Activated naive CD8-positive, alpha-beta T cell treated with anti-CD3 and anti-CD28 coated beads for 36 hours (primary cell): ENCODE data around the gene MYOM3. TPM values are rescaled to one million over a fixed set of nuclear protein-coding genes. Genes with fewer than 3 reads are reported as not detected.
A peak's percentile ranks its signal among the peaks of the same experiment; 100 is the strongest.

ENCODE experiments used
- DNase-seq: peaks from one replicate; pipeline ENCODE4 v3.0.0; 2021
- H3K27ac Mint-ChIP-seq: one replicate; pipeline ENCODE4 v1.8.0; 2022; ENCODE audit warnings: mild to moderate bottlenecking, moderate library complexity, mixed read lengths
- H3K27me3 Mint-ChIP-seq: one replicate; pipeline ENCODE4 v1.8.0; 2022; ENCODE audit warnings: mild to moderate bottlenecking, mixed read lengths
- H3K36me3 Mint-ChIP-seq: one replicate; pipeline ENCODE4 v1.8.0; 2021; ENCODE audit warnings: mild to moderate bottlenecking, mixed read lengths
- H3K4me1 Mint-ChIP-seq: one replicate; pipeline ENCODE4 v1.8.0; 2021; ENCODE audit warnings: mixed read lengths
- H3K4me3 Mint-ChIP-seq: one replicate; pipeline ENCODE4 v1.8.0; 2022; ENCODE audit warnings: mild to moderate bottlenecking, moderate library complexity, mixed read lengths
- H3K9me3 Mint-ChIP-seq: one replicate; pipeline ENCODE4 v1.8.0; 2022; ENCODE audit warnings: mixed read lengths
- total RNA-seq, 2 experiments: library from RNA; stranded (reverse); gene quantifications; one replicate each; pipeline ENCODE4 v1.2.3, GENCODE V29; 2021

The MYOM3 gene
- total RNA-seq, 2 experiments from 2014 or later = not detected

DNA sequence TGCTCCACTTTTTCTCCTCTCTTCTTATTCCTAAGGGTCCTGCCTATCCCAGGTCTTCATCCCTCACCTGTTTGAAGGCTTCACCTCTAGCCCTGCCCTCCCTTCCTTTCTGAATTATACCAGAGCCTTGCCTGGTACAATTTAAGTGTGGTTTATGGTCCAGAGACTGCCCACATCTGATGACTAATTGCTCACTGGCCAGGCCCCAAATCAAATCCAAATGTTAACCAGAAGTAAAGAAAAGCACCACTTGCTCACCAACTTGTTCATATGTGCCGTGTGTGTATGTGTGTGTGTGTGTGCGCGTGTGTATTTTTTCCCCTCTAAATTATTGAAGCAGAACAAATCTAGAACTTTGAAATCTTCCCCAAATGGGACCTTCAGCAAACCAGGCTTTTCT lies 26.4 kb downstream of the MYOM3 start:
- Mint-ChIP-seq H3K4me3 (no peak overlapping the region), H3K27ac (no peak overlapping the region), H3K4me1 (no peaks in the 10 kb centered on the region), H3K36me3 (no peaks in the 10 kb centered on the region), H3K9me3 (no peaks in the 10 kb centered on the region), H3K27me3 (no peaks in the 10 kb centered on the region)
- no peak for DNase-seq

DNA sequence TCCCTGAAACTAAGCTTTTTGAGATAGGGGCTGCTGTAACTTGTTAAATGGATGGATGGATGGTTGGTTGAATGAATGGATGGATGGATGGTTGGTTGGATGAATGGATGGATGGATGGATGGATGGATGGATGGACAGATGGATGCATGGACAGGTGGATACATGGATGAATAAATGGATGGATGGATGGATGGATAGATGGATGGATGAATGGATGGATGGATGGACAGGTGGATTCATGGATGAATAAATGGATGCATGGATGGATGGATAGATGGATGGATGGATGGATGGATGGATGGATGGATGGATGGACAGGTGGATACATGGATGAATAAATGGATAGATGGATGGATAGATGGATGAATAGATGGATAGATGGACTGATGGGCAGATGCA lies 26.9 kb downstream of the MYOM3 start:
- no peak for DNase-seq
- Mint-ChIP-seq H3K4me1 (no peaks in the 10 kb centered on the region), H3K4me3 (no peak overlapping the region), H3K27me3 (no peaks in the 10 kb centered on the region), H3K36me3 (no peaks in the 10 kb centered on the region), H3K27ac (no peak overlapping the region), H3K9me3 (no peaks in the 10 kb centered on the region)

DNA sequence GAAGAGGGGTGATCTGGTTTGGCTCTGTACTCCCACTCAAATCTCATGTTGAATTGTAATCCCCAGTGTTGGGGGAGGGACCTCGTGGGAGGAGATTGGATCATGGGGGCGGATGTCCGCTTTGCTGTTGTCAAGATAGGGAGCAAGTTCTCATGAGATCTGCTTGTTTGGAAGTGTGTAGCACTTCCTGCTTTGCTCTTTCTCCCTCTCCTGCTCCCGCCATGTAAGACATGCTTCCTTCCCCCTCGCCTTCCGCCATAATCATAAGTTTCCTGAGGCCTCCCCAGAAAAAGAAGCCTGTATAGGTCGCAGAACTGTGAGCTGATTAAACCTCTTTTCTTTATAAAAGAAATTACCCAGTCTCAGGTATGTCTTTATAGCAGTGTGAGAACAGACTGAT lies 27.9 kb downstream of the MYOM3 start:
- Mint-ChIP-seq H3K4me3 (no peak overlapping the region), H3K4me1 (no peaks in the 10 kb centered on the region), H3K9me3 (no peaks in the 10 kb centered on the region), H3K27me3 (no peaks in the 10 kb centered on the region), H3K27ac (no peak overlapping the region), H3K36me3 (no peaks in the 10 kb centered on the region)
- DNase-seq = no peak

DNA sequence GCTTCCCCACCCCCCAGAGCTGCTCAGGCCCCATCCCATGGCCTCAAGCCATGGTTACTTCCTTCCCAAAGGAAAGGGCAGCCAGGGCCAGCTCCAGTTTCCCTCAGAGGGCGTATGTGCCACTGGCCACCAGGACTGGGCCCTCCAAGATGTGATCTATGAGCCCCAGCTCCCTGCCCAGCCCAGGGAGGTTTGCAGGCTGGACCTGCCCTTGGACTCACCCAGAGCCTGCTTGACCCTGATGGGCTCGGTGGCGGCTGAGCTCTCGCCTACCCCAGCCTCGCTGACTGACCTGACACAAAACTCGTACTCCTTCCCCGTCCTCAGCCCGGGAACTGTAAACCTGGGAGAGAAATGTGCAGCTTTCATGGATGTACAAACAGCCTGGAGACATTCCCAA lies 29.6 kb downstream of the MYOM3 start:
- Mint-ChIP-seq H3K27me3 (no peaks in the 10 kb centered on the region), H3K27ac (no peak overlapping the region), H3K4me3 (no peak overlapping the region), H3K4me1 (no peaks in the 10 kb centered on the region), H3K36me3 (no peaks in the 10 kb centered on the region), H3K9me3 (no peaks in the 10 kb centered on the region)
- no peak for DNase-seq

DNA sequence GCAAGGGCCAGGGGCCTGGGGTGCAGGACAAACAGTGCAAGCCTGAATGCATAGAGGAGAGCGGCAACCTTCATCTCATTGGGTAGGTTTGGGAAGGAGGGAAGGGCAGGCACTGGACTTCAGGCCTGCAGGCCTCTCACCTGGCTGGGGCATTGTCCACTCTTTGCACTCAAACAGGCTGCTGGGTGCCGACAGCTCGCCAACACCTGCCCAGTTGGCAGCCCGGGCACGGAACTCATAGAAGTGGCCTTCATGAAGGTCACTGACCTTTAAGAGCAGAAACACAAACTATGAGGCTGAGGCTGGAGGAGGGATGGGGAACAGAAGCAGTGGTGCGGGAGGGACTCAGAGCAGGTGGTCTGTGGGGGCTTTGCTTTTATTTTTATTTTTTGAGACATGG lies 30.7 kb downstream of the MYOM3 start:
- no peak for DNase-seq
- H3K27me3 Mint-ChIP-seq = no peaks in the 10 kb centered on the region
- H3K4me3 Mint-ChIP-seq = no peak overlapping the region
- H3K9me3 Mint-ChIP-seq = no peaks in the 10 kb centered on the region
- H3K27ac Mint-ChIP-seq = no peak overlapping the region
- H3K4me1 Mint-ChIP-seq = no peaks in the 10 kb centered on the region
- H3K36me3 Mint-ChIP-seq = no peaks in the 10 kb centered on the region

DNA sequence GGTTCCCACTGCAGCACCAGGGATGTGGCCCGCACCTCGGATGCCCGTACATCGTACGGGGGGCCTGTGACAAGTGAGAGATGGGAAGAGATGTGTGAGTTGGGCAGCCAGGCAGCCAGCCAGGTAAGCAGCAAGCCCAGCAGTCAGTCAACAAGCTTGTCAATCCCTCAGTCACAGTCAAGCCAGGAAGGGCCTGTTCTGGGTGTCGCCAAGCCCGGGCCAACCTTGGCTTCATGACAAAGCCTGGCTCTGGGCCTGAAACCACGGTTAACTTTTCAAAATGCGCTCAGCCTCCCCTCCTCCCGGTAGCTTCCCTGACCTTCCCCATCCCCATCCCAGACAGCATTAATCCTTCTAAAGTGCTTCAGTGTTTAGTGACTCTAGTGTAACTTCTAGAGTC lies 31.8 kb downstream of the MYOM3 start:
- no peak overlapping the region for H3K27ac Mint-ChIP-seq
- DNase-seq = no peak
- H3K9me3 Mint-ChIP-seq = no peaks in the 10 kb centered on the region
- no peaks in the 10 kb centered on the region for H3K27me3 Mint-ChIP-seq
- H3K36me3 Mint-ChIP-seq = no peaks in the 10 kb centered on the region
- no peaks in the 10 kb centered on the region for H3K4me1 Mint-ChIP-seq
- H3K4me3 Mint-ChIP-seq = no peak overlapping the region

DNA sequence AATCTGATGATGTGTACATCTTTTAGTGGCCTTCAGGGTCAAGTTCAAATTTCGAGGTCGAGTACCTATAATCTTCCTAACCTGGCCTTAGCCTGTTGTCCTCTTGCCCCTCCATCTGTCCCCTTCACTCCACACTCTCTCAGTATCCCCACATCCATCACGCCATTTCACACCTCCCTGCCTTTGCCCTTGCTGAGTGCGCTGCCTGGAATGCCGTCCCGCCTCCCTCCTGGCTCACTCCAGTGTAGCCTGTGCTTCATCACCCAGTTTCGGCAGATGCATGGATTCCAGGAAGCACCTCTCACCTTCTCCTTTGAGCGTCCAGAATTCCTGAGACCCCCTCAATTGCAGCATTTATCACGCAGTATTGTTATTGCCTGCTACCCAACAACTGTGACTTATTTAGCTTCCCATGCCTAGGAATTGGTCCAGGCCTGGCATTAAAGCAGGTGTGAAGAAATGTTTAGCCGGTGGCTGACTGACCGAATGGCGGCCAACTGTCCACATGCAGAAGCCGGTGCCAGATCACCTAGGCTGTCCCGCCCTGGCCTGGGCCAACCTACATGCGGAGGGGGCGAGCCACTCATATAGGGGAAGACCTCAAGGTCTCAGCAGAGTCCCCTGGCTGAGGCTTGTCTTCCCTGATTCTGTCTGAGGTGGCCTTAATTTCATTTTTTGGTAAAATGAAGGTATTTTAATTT lies 34.5 kb downstream of the MYOM3 start:
- Mint-ChIP-seq H3K36me3 (no peaks in the 10 kb centered on the region), H3K27me3 (no peaks in the 10 kb centered on the region), H3K4me3 (no peak overlapping the region), H3K9me3 (no peaks in the 10 kb centered on the region), H3K4me1 (no peaks in the 10 kb centered on the region), H3K27ac (no peak overlapping the region)
- no peak for DNase-seq

DNA sequence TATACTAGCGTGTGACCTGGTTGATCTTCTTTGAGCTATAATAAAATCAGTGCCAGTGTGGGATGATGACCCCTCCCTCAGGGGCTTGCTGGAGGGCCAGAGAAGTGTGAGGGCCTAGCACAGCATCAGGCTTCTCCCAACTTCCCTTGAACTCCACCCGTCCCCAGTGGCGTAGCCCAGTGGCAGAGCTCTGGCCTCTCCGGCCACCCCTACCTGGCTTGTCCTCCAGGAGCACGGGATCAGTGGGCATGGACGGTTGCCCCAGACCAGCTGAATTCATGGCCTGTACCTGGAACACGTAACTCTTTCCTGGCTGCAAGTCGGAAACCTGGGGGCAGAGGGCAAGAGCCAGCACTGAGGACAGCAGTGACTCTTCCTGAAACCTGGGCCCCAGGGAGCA lies 36.0 kb downstream of the MYOM3 start:
- H3K9me3 Mint-ChIP-seq = no peaks in the 10 kb centered on the region
- H3K36me3 Mint-ChIP-seq = no peaks in the 10 kb centered on the region
- H3K27me3 Mint-ChIP-seq = peaks cover under 1% of the 10 kb centered on the region
- H3K4me1 Mint-ChIP-seq = peaks cover 2% of the 10 kb centered on the region
- no peak for DNase-seq
- H3K27ac Mint-ChIP-seq = no peak overlapping the region
- no peak overlapping the region for H3K4me3 Mint-ChIP-seq

DNA sequence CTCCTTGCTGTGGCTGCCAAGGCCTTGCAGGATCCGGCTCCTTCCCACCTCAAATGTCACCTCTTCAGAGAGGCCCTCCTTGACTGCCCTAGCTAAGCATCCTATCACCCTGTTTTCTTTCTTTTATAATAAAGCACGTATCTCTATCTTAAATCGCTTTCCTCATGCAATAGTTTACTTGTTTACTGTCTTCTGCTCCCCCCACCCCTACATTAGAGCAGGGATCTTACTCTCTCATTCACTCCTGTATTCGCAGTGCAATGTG lies 36.4 kb downstream of the MYOM3 start:
- Mint-ChIP-seq H3K4me1 (peaks cover 5% of the 10 kb centered on the region), H3K27me3 (peaks cover 5% of the 10 kb centered on the region), H3K27ac (no peak overlapping the region), H3K9me3 (no peaks in the 10 kb centered on the region), H3K36me3 (no peaks in the 10 kb centered on the region), H3K4me3 (no peak overlapping the region)
- DNase-seq = no peak

DNA sequence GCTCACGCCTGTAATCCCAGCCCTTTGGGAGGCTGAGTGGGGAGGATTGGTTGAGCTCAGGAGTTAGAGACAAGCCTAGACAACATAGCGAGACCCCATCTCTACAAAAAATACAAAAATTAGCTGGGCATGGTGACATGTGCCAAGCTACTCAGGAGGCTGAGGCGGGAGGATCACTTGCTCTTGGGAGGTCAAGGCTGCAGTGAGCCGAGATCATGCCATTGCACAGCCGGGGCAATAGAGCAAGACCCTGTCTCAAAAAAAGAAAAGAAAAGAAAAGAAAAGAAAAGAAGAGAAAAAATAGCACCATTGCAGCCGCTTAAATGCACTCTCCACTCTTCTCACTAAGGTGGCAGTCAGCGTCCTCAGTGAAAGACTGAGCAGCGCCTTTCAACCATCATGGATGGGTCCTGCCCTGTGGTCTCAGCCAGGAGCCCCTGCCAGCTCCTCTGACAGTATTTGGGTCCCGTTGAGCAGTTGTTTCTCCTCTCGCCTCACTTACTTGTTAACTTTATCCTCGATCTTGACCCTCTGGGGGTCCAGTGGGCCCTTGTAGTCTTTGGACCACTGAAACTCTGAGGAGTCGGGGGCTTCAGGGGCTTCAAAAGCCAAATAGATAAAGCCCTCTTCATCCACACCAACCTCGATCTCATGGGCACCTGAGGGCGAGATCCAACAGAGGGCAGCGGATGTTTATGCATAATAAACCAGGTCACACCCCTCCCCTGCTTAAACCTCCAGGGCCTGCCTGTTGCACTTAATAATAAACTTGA lies 36.9 kb downstream of the MYOM3 start:
- Mint-ChIP-seq H3K4me1 (peaks cover 5% of the 10 kb centered on the region), H3K9me3 (no peaks in the 10 kb centered on the region), H3K27me3 (peaks cover 5% of the 10 kb centered on the region), H3K4me3 (no peak overlapping the region), H3K27ac (no peak overlapping the region), H3K36me3 (no peaks in the 10 kb centered on the region)
- no peak for DNase-seq

DNA sequence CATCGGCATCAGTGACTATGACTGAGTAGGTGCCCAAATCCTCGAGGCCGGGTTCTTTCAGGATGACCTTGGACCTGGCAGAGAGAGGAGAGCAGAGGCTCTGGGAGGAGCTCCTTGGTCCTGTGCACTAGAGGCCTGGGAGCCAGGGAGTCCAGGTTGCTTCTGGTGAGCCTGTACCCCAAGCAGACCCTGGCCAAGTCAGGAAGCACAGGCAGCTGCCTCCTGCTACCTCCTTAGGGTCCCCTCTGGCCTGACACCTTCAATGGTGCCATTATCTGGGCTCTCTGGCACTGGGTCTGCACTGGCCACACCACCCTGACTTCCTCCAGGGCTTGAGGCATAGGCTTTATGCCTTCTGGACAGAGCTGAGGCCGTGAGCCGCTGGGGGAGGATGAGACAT lies 37.7 kb downstream of the MYOM3 start:
- H3K27me3 Mint-ChIP-seq = peaks cover 5% of the 10 kb centered on the region
- no peaks in the 10 kb centered on the region for H3K36me3 Mint-ChIP-seq
- H3K4me1 Mint-ChIP-seq = peaks cover 5% of the 10 kb centered on the region
- DNase-seq = no peak
- no peaks in the 10 kb centered on the region for H3K9me3 Mint-ChIP-seq
- no peak overlapping the region for H3K27ac Mint-ChIP-seq
- H3K4me3 Mint-ChIP-seq = no peak overlapping the region

DNA sequence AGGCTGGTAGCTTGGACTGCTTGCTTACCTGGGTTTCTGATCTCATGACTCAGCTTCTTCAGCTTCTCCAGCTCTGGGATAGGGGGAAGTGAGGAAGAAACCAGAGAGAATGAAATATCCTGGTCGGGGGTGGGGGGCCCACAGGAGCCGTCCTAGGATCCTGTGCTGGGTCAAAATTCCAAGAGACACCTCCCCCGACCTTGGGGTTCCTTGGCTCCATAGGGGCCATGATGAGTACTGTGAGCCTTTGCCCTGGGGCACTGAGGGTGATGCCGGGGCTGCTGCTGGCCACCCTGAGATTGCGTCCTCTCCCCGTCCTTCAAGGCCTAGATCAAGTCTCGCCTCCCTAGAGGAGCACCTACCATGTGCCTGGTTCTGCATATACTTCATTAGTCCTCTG lies 40.0 kb downstream of the MYOM3 start:
- no peak overlapping the region for H3K4me3 Mint-ChIP-seq

DNA sequence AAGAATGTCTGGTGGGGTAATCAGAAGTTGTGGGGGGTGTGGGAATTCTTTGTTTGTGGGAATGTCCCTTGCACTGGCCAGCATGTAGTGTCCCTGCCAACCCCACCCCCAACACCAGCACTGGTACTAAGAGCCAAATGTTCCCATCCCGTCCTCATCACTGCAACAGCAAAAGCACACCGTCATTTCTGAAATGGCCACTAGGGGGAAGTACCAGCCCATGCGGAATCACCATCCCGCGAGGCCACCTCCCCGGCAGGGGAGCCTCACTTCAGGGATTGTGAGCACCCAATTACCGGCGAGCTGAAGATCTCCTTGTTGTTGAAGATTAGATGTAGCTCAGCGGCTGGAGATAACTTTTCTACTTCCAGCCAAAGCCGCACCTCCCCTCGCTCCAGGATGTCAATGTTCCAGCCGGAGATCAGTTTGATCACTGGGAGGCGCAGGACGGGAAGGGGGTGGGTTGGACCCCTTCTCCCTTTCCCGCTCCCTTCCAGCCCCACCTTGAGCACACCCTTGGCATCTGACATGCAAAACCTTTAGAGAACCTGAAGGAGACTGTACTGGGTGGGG lies 41.0 kb downstream of the MYOM3 start:
- Mint-ChIP-seq H3K27me3 (peaks cover 12% of the 10 kb centered on the region), H3K4me1 (peaks cover 5% of the 10 kb centered on the region), H3K4me3 (no peak overlapping the region), H3K36me3 (no peaks in the 10 kb centered on the region), H3K27ac (no peak overlapping the region), H3K9me3 (no peaks in the 10 kb centered on the region)
- peak; percentile 75 for DNase-seq

More for the DNA sequence above, 40.0 kb downstream of the MYOM3 start:
- H3K27me3 Mint-ChIP-seq = peaks cover 12% of the 10 kb centered on the region
- H3K9me3 Mint-ChIP-seq = no peaks in the 10 kb centered on the region
- no peak overlapping the region for H3K27ac Mint-ChIP-seq
- no peaks in the 10 kb centered on the region for H3K36me3 Mint-ChIP-seq
- DNase-seq = no peak
- H3K4me1 Mint-ChIP-seq = peaks cover 5% of the 10 kb centered on the region

DNA sequence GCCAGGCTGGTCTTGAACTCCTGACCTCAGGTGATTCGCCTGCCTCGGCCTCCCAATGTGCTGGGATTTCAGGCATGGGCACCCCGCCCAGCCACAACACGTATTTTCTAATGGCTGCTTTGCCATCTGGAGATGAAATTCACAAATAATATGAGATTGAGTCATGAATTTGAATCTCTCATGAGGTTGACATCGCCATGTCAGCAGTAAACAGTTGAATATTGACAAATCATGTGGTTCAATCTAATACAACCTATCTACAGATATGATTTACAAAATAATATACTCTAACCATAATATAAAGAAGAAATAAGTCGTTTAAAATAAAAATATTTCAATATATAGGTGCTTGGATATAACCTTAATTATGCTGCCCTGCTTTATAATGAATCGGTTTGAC lies 42.1 kb downstream of the MYOM3 start:
- Mint-ChIP-seq H3K27ac (no peak overlapping the region), H3K4me1 (peaks cover 5% of the 10 kb centered on the region), H3K4me3 (no peak overlapping the region), H3K27me3 (peaks cover 12% of the 10 kb centered on the region), H3K9me3 (no peaks in the 10 kb centered on the region), H3K36me3 (no peaks in the 10 kb centered on the region)
- DNase-seq = no peak

DNA sequence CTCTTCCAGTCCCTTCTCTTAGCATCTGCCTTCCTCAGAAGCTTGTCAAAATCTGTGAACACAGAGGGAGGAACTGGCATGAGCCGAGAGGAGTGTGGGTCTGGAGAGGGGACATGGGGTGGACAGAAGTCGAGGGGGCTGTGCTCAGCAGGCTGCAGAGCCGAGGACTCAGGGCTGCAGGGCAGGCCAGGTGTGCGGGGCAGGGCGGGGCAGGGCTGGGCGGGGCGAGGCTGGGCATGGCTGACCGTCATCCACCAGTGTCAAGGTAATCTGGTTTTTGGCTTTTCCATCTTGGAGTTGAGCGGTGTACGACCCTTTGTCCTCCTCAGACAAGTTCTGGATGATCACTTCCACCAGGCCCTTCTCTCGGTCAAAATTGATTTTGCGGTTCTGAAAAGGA lies 44.0 kb downstream of the MYOM3 start:
- Mint-ChIP-seq H3K4me3 (no peak overlapping the region), H3K27ac (no peak overlapping the region), H3K9me3 (no peaks in the 10 kb centered on the region), H3K4me1 (peaks cover 5% of the 10 kb centered on the region), H3K36me3 (no peaks in the 10 kb centered on the region), H3K27me3 (peaks cover 13% of the 10 kb centered on the region)
- DNase-seq = no peak

DNA sequence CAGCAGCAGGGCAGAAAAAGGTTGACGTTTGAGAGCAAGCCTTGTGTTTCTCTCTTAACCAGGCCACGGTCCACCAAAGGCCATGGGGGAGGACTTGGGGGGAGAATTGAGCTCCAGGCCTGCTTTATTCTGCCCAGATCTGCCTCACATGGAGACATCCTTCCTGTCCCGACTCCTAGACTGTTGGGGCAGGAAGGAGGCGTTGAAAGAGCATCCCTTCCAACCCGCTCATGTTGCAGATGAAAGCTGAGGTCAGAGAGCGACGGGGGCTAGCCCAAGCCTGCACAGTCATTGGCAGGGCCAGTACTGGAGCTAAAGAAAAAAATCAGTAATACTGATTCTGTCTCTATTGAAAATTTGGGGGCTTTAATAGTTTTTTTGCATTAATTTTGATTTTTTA lies 46.6 kb downstream of the MYOM3 start:
- Mint-ChIP-seq H3K4me1 (no peaks in the 10 kb centered on the region), H3K36me3 (no peaks in the 10 kb centered on the region), H3K9me3 (peaks cover 4% of the 10 kb centered on the region), H3K27ac (no peak overlapping the region), H3K4me3 (no peak overlapping the region), H3K27me3 (peaks cover 12% of the 10 kb centered on the region)
- no peak for DNase-seq
